ENCODE measurements around the gene PCP4. TPM values are rescaled to one million over a fixed set of nuclear protein-coding genes. Genes with fewer than 3 reads are reported as not detected.

Gene PCP4
- total RNA-seq (under 1 TPM; 0.74 to 0.94 TPM), polyA plus RNA-seq (ENCODE audit: insufficient read depth, low read depth, low replicate concordance) (15.4 TPM)
- long read RNA-seq, donor 1, transcript PCP4-201 (3 exons, 660 nt) = major isoform, 48 of 101 reads
- long read RNA-seq, donor 1, partial matches to known transcripts = 53 of 101 reads
- long read RNA-seq, donor 1, other reads (novel, unspliced or antisense) = 0 of 101 reads
- long read RNA-seq, donor 2, transcript PCP4-201 (3 exons, 660 nt) = major isoform, 6 of 24 reads
- long read RNA-seq, donor 2, partial matches to known transcripts = 18 of 24 reads
- long read RNA-seq, donor 2, other reads (novel, unspliced or antisense) = 0 of 24 reads

- Histone ChIP-seq H3K36me3 (ENCODE audit: low read depth, missing control alignments) (no peaks in the 10 kb centered on the region), H3K4me3 (no peak within 1 kb of the TSS), H3K27ac (no peak within 1 kb of the TSS), H3K9me3 (no peaks in the 10 kb centered on the region), H3K27me3 (no peaks in the 10 kb centered on the region), H3K4me1 (no peaks in the 10 kb centered on the region)
- TF ChIP-seq POLR2A (IDR thresholded peaks at IDR 0.05) (no peak), CTCF (IDR thresholded peaks at IDR 0.05) (peak; percentile 49 to 86 (median 61))
- intact Hi-C loops (cut with DNase I; ENCODE audit: low total_unique reads) = no loop called here
- WGBS, 2 donors = 5 to 6% methylated on average over 14 of the region's 14 CpGs
- DNase-seq = peak; percentile 82
Measured at GRCh38 chr21:39867198-39867650, at the start of gene PCP4. Gene PCP4 (plus strand): TSS chr21:39867438. CDS start chr21:39867502, 64 bp downstream.

- H3K27ac ChIP-seq = no peak overlapping the region
- no peak overlapping the region for H3K4me3 ChIP-seq
- DNase-seq = no peak
- H3K27me3 ChIP-seq = no peaks in the 10 kb centered on the region
- intact Hi-C loops (cut with DNase I; ENCODE audit: low total_unique reads) = no loop called here
- no peaks in the 10 kb centered on the region for H3K9me3 ChIP-seq
- no peaks in the 10 kb centered on the region for H3K4me1 ChIP-seq
- TF ChIP-seq POLR2A (IDR thresholded peaks at IDR 0.05) = no peak
- TF ChIP-seq CTCF (IDR thresholded peaks at IDR 0.05) = no peak
- H3K36me3 ChIP-seq (ENCODE audit: low read depth, missing control alignments) = no peaks in the 10 kb centered on the region
- 67 to 71% methylated on average over 2 of the region's 2 CpGs for WGBS, 2 donors
Measured at GRCh38 chr21:39818557-39818956, 48.7 kb upstream of the PCP4 start.

GRCh38 chr21:39822042-39822441, 45.2 kb upstream of the PCP4 start:
- H3K36me3 ChIP-seq (ENCODE audit: low read depth, missing control alignments) = no peaks in the 10 kb centered on the region
- no peak for DNase-seq
- H3K9me3 ChIP-seq = no peaks in the 10 kb centered on the region
- intact Hi-C loops (cut with DNase I; ENCODE audit: low total_unique reads) = no loop called here
- 86 to 93% methylated on average over 3 of the region's 3 CpGs for WGBS, 2 donors
- no peaks in the 10 kb centered on the region for H3K27me3 ChIP-seq
- TF ChIP-seq CTCF (IDR thresholded peaks at IDR 0.05) (no peak), POLR2A (IDR thresholded peaks at IDR 0.05) (no peak)
- H3K27ac ChIP-seq = no peak overlapping the region
- no peak overlapping the region for H3K4me3 ChIP-seq
- H3K4me1 ChIP-seq = no peaks in the 10 kb centered on the region

- H3K4me1 ChIP-seq = no peaks in the 10 kb centered on the region
- DNase-seq = no peak
- no peaks in the 10 kb centered on the region for H3K9me3 ChIP-seq
- 92 to 94% methylated on average over 1 of the region's 1 CpG for WGBS, 2 donors
- no peak overlapping the region for H3K27ac ChIP-seq
- H3K36me3 ChIP-seq (ENCODE audit: low read depth, missing control alignments) = no peaks in the 10 kb centered on the region
- no peaks in the 10 kb centered on the region for H3K27me3 ChIP-seq
- TF ChIP-seq POLR2A (IDR thresholded peaks at IDR 0.05) (no peak), CTCF (IDR thresholded peaks at IDR 0.05) (no peak)
- intact Hi-C loops (cut with DNase I; ENCODE audit: low total_unique reads) = no loop called here
- no peak overlapping the region for H3K4me3 ChIP-seq
Measured at GRCh38 chr21:39825250-39825649, 42.0 kb upstream of the PCP4 start.

GRCh38 chr21:39834543-39834942, 32.7 kb upstream of the PCP4 start:
- Histone ChIP-seq H3K36me3 (ENCODE audit: low read depth, missing control alignments) (no peaks in the 10 kb centered on the region), H3K27me3 (no peaks in the 10 kb centered on the region), H3K4me1 (no peaks in the 10 kb centered on the region), H3K4me3 (no peak overlapping the region), H3K9me3 (no peaks in the 10 kb centered on the region), H3K27ac (no peak overlapping the region)
- intact Hi-C loops (cut with DNase I; ENCODE audit: low total_unique reads) = no loop called here
- TF ChIP-seq POLR2A (IDR thresholded peaks at IDR 0.05) (no peak), CTCF (IDR thresholded peaks at IDR 0.05) (no peak)
- no peak for DNase-seq
- 73 to 86% methylated on average over 4 of the region's 4 CpGs for WGBS, 2 donors
